ENCODE measurements around the gene NPL.

NPL gene

DNA sequence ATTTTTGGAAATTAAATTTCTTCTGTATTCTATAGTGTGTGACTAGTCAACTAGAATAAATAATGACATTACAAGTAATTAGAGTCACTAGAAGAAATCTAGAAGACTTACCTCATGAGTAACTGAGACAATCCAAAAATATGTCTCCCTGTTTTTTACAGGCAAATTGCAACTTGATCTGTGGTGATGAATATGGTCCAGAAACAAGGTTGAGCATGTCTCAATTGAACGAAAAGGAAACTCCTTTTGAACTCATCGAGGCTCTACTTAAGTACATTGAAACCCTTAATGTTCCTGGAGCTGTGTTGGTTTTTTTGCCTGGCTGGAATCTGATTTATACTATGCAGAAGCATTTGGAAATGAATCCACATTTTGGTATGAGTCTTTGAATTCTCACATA is 86.3 kb downstream of the NPL start:
- no peak for DNase-seq

DNA sequence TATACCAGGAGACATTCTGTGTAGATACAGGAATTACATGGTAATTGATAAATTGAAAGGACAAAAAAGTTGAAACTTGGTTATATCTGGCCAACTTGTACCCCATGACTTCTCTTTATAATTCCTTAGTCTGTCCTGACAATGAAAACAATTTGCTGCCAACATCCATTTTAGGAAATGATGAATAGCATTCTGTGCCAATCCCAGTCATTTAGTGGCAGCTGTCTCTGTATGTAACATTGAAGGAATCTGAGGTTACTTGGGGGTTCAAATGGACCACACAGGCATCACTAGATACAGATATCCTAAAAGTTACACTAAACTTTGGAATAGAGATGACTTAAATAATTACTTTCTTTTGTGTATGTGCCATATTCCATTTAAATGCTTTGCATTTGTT is 87.8 kb downstream of the NPL start:
- no peak for DNase-seq

- DNase-seq: peak; percentile 47
These were observed 88.3 kb downstream of the NPL start for GRCh38 chr1:182877842-182878241.
